ENCODE measurements around the gene PKDREJ.
"Not testable (repeated sequence)": the region's sequence is repeated elsewhere in the genome, so short reads cannot be mapped to it uniquely, and the experiment has no call there.

DNA sequence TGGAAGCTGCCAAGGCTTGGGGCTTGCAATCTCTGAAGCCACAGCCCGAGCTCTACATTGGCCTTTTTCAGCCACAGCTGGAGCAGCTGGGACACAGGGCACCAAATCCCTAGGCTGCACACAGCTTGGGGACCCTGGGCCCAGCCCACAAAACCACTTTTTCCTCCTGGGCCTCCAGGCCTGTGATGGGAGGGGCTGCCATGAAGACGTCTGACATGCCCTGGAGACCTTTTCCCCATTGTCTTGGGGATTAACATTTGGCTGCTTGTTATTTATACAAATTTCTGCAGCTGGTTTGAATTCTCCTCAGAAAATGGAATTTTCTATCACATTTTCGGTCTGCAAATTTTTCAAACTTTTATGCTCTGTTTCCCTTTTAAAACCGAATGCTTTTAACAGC is 2.5 kb upstream of the PKDREJ start:
- TF ChIP-seq, protein P1, sequence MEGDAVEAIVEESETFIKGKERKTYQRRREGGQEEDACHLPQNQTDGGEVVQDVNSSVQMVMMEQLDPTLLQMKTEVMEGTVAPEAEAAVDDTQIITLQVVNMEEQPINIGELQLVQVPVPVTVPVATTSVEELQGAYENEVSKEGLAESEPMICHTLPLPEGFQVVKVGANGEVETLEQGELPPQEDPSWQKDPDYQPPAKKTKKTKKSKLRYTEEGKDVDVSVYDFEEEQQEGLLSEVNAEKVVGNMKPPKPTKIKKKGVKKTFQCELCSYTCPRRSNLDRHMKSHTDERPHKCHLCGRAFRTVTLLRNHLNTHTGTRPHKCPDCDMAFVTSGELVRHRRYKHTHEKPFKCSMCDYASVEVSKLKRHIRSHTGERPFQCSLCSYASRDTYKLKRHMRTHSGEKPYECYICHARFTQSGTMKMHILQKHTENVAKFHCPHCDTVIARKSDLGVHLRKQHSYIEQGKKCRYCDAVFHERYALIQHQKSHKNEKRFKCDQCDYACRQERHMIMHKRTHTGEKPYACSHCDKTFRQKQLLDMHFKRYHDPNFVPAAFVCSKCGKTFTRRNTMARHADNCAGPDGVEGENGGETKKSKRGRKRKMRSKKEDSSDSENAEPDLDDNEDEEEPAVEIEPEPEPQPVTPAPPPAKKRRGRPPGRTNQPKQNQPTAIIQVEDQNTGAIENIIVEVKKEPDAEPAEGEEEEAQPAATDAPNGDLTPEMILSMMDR (conservative IDR thresholded peaks at IDR 0.05): not testable (repeated sequence)
- not testable (repeated sequence) for TF ChIP-seq ZFX (IDR thresholded peaks at IDR 0.05)
